ENCODE results near the gene CD27.
"Not testable (repeated sequence)": the region's sequence is repeated elsewhere in the genome, so short reads cannot be mapped to it uniquely, and the experiment has no call there.

The CD27 gene

GRCh38 chr12:6489449-6489848, 44.7 kb downstream of the CD27 start:
- peak; percentile 5 for DNase-seq

GRCh38 chr12:6490673-6491072, 45.9 kb downstream of the CD27 start:
- DNase-seq, result not testable (repeated sequence)

GRCh38 chr12:6492838-6493496, 48.2 kb downstream of the CD27 start, which contains the start of gene MRPL51:
Gene MRPL51, minus strand, starts transcription at chr12:6493262. Its CDS starts 126 bp downstream, at chr12:6493136.
- DNase-seq, result peak; percentile 95

GRCh38 chr12:6493497-6494257, 48.9 kb downstream of the CD27 start, which contains the start of gene NCAPD2:
Gene NCAPD2, plus strand, starts transcription at chr12:6494102. Its CDS starts 997 bp downstream, at chr12:6495099.
- DNase-seq, result peak; percentile 96

- peak; percentile 2 for DNase-seq
Observed at GRCh38 chr12:6494258-6494743, 49.5 kb downstream of the CD27 start.

GRCh38 chr12:6494968-6495367, 50.2 kb downstream of the CD27 start:
- no peak for DNase-seq

- not testable (repeated sequence) for DNase-seq
Observed at GRCh38 chr12:6497291-6497690, 52.5 kb downstream of the CD27 start.

GRCh38 chr12:6500466-6500865, 55.7 kb downstream of the CD27 start:
- no peak for DNase-seq

Data from fibroblast of skin of scalp (primary cell).